ENCODE results near the gene PRXL2C.

DNA sequence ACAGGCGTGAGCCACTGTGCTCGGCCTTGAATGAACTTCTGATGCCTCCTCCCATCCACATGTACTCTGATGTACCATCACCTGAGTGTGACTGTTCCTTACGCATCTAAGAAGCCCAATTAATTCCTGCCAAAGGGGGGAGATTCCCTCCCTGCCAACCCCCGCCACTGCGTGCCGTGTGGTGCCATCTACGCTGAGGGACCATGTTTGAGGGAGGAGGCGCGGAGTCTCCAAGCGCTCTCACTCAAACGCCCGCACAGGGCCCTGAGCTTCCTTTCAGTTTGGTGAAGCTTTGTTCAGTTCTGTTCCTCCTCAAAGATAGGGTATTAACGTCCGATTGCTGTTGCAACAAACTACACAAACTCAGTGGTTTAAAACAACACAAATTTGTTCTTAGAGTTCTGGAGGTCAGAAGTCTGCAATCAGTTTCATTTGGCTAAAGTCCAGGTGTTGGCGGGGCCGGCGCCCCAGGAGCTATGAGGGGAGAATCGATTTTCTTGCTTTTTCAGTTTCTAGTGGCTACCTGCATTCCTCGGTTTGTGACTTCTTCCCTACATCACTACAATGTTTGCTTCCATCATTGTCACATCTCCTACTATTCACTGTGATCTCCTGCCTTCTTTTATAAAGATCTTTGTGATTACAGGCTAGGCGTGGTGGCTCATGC lies 13.9 kb upstream of the PRXL2C start:
- TF ChIP-seq, protein P1, sequence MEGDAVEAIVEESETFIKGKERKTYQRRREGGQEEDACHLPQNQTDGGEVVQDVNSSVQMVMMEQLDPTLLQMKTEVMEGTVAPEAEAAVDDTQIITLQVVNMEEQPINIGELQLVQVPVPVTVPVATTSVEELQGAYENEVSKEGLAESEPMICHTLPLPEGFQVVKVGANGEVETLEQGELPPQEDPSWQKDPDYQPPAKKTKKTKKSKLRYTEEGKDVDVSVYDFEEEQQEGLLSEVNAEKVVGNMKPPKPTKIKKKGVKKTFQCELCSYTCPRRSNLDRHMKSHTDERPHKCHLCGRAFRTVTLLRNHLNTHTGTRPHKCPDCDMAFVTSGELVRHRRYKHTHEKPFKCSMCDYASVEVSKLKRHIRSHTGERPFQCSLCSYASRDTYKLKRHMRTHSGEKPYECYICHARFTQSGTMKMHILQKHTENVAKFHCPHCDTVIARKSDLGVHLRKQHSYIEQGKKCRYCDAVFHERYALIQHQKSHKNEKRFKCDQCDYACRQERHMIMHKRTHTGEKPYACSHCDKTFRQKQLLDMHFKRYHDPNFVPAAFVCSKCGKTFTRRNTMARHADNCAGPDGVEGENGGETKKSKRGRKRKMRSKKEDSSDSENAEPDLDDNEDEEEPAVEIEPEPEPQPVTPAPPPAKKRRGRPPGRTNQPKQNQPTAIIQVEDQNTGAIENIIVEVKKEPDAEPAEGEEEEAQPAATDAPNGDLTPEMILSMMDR (IDR thresholded peaks at IDR 0.05), result no peak
- no peak for TF ChIP-seq ZFX (IDR thresholded peaks at IDR 0.05; ENCODE audit: borderline replicate concordance)

Data from 22Rv1 (cell line).